Measurements from ENCODE around the gene ZAP70.
"Not testable (repeated sequence)": the region's sequence is repeated elsewhere in the genome, so short reads cannot be mapped to it uniquely, and the experiment has no call there.

The ZAP70 gene

DNA sequence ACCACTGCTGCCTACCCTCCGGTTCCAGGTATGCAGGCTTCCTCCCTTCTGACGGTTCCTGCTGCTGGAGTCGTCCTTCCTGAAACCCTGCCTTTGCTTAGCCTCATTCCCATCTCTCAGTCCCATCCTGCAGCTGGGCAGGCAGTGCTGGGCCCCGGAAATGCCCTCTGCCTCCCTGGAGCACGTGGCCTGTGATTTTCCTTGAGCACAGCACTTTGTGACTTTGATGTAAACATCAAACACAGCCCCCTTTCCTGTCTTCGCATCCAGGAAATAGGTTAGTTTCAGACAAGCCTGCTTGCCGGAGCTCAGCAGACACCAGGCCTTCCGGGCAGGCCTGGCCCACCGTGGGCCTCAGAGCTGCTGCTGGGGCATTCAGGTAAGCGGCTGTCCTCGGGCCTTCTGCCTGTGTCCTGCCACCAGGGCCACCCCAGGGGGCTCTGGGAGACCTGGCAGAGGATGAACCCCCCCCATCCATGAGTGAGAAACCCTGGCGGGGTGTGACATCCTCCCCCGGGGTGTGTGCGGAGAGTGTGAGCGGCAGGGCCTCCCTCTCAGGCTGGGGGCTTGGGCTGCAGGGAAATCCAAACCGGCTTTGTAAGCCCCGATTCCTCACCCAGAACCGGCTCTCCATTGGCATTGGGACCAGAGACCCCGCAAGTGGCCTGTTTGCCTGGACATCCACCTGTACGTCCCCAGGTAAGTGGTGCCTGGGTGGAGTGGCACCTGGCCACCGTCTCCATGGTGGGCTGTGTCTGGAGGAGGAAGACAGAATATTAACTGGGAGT lies at the start of gene ZAP70:
Gene ZAP70 (plus strand): TSS at position 281 of the 788 bp plus-strand sequence. CDS start 10,461 bp downstream, outside the sequence.
- Histone ChIP-seq H3K4me1 (ENCODE audit: control insufficient read depth, insufficient read depth, low read length) (no peaks in the 10 kb centered on the region), H3K4me3 (ENCODE audit: low read length) (no peak within 1 kb of the TSS), H3K9me3 (ENCODE audit: control insufficient read depth, low read length) (no peaks in the 10 kb centered on the region), H3K9ac (ENCODE audit: low read length) (no peak within 1 kb of the TSS), H3K36me3 (ENCODE audit: control insufficient read depth, insufficient read depth, low read length) (no peaks in the 10 kb centered on the region), H3K27me3 (ENCODE audit: control insufficient read depth, insufficient read depth, low read length) (peaks cover 4% of the 10 kb centered on the region)

DNA sequence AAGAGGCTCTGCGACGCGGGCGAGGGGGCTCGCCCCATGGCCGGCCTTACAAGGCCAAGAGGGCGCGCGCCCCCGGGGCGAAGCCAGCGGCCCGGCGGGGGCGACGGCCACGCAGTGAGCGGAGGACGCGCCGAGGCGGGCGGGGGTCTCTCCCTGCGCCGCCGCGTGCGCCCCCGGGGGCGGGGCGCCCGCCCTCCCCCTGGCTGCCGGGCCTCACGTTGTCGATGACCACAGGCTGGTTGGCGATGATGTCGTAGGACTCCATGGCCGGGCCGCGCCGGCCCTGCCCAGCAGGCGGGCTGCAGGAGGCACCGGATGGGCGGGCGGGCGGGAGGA lies 49.8 kb upstream of the ZAP70 start:
- Histone ChIP-seq H3K27me3 (ENCODE audit: control insufficient read depth, insufficient read depth, low read length) (no peaks in the 10 kb centered on the region), H3K4me3 (ENCODE audit: low read length) (peak overlapping the region; percentile 28), H3K9me3 (ENCODE audit: control insufficient read depth, low read length) (no peaks in the 10 kb centered on the region), H3K9ac (ENCODE audit: low read length) (peak overlapping the region; percentile 82), H3K4me1 (ENCODE audit: control insufficient read depth, insufficient read depth, low read length) (peaks cover 15% of the 10 kb centered on the region), H3K36me3 (ENCODE audit: control insufficient read depth, insufficient read depth, low read length) (no peaks in the 10 kb centered on the region)

DNA sequence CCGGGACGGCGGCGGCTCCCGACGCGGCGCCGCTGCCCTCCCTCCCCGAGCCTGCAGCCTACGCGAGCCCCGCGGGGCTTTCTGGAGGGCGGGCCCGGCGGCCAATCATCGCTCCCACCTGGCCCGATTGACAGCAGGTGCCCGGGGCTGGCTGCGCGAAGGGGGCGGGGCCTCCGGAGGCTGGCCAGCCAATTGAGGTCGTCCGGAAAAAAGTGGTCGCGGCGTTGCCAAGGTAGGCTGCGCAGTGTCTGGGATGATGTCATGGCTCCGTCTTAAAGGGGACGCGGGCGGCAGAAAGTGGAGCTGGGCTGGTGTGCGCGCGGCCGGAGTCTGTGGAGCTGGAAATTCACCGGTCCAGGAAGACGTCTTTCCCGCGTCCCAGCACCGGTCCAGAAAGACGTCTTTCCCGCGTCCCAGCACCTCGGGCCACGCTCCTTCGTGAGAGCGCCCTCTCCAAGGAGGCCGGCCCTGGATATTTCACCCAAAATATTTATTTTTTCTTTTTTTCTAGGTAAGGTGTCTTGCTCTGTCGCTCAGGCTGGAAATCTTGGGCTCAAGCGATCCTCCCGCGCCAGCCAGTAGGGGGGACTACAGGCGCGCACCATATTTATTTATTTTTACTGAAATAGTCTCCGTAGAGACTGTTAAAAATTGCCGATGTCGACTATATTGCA lies 49.3 kb upstream of the ZAP70 start, which contains the start of gene ACTR1B:
Gene ACTR1B (minus strand): TSS at position 83 of the 674 bp plus-strand sequence. CDS start 154 bp downstream, outside the sequence.
- Histone ChIP-seq H3K9ac (ENCODE audit: low read length) (peak within 1 kb of the TSS; percentile 88), H3K4me1 (ENCODE audit: control insufficient read depth, insufficient read depth, low read length) (peaks cover 15% of the 10 kb centered on the region), H3K4me3 (ENCODE audit: low read length) (peak within 1 kb of the TSS; percentile 32), H3K36me3 (ENCODE audit: control insufficient read depth, insufficient read depth, low read length) (no peaks in the 10 kb centered on the region), H3K27me3 (ENCODE audit: control insufficient read depth, insufficient read depth, low read length) (no peaks in the 10 kb centered on the region), H3K9me3 (ENCODE audit: control insufficient read depth, low read length) (no peaks in the 10 kb centered on the region)

DNA sequence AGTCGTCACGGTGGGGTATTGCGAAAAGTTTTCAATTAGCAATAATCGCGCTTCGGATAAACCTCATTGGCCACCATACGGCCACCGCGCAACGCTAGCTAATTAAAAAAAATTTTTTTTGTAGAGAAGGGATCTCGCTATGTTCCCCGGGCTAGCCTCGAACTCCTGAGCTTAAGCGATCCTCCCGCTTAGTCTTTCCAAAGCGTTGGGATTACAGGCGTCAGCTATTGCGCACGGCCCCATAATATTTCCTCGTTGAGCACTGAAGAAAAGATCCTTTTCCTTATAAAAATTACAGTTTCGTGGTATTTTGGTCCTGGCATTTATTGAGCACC lies 48.8 kb upstream of the ZAP70 start:
- Histone ChIP-seq H3K36me3 (ENCODE audit: control insufficient read depth, insufficient read depth, low read length) (no peaks in the 10 kb centered on the region), H3K27me3 (ENCODE audit: control insufficient read depth, insufficient read depth, low read length) (no peaks in the 10 kb centered on the region), H3K9me3 (ENCODE audit: control insufficient read depth, low read length) (no peaks in the 10 kb centered on the region), H3K9ac (ENCODE audit: low read length) (peak overlapping the region; percentile 88), H3K4me1 (ENCODE audit: control insufficient read depth, insufficient read depth, low read length) (peaks cover 15% of the 10 kb centered on the region), H3K4me3 (ENCODE audit: low read length) (peak overlapping the region; percentile 32)

DNA sequence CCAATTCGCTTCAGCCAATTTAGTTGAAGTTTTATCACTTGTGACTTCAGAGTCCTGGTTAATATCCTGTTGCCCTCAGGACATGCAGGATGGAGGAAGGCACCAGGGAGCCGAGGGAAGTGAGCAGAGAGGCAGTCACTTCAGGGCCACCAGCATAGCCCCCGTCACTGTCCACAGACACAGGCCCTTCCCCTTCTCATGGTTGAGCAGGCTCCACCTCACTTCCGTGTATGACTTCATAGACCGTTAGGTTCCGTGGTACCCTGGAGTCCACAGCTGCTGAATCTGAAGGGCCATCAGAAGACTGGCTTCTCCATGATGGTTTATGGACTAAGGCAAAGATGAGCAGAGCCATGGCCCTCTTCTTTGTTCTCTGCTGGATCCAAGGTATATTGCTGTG lies 43.9 kb upstream of the ZAP70 start, which contains the start of gene C2orf92:
Gene C2orf92 (plus strand): TSS at position 266 of the 400 bp plus-strand sequence. CDS start 76 bp downstream, at position 342.
- no peaks in the 10 kb centered on the region for H3K9me3 ChIP-seq (ENCODE audit: control insufficient read depth, low read length)
- no peaks in the 10 kb centered on the region for H3K27me3 ChIP-seq (ENCODE audit: control insufficient read depth, insufficient read depth, low read length)
- H3K36me3 ChIP-seq (ENCODE audit: control insufficient read depth, insufficient read depth, low read length): no peaks in the 10 kb centered on the region
- H3K9ac ChIP-seq (ENCODE audit: low read length): no peak within 1 kb of the TSS
- H3K4me3 ChIP-seq (ENCODE audit: low read length): no peak within 1 kb of the TSS
- H3K4me1 ChIP-seq (ENCODE audit: control insufficient read depth, insufficient read depth, low read length): no peaks in the 10 kb centered on the region

DNA sequence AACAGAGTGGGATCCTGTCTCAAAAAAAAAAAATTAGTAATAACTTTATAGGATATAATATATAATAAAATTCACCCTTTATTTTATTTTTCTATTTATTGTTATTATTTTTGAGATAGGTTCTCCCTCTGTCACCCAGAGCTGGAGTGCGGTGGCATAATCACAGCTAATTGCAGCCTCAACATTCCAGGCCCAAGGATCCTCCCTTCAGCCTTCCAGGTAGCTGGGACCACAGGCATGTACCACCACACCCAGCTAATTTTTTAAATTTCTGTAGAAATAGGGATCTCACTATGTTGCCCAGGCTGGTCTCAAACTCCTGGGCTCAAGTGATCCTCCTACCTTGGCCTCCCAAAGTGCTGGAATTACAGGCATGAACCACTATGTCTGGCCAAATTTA lies 42.9 kb upstream of the ZAP70 start:
- Histone ChIP-seq H3K27me3 (ENCODE audit: control insufficient read depth, insufficient read depth, low read length) (no peaks in the 10 kb centered on the region), H3K9me3 (ENCODE audit: control insufficient read depth, low read length) (no peaks in the 10 kb centered on the region), H3K4me1 (ENCODE audit: control insufficient read depth, insufficient read depth, low read length) (no peaks in the 10 kb centered on the region), H3K9ac (ENCODE audit: low read length) (no peak overlapping the region), H3K4me3 (ENCODE audit: low read length) (no peak overlapping the region), H3K36me3 (ENCODE audit: control insufficient read depth, insufficient read depth, low read length) (no peaks in the 10 kb centered on the region)

DNA sequence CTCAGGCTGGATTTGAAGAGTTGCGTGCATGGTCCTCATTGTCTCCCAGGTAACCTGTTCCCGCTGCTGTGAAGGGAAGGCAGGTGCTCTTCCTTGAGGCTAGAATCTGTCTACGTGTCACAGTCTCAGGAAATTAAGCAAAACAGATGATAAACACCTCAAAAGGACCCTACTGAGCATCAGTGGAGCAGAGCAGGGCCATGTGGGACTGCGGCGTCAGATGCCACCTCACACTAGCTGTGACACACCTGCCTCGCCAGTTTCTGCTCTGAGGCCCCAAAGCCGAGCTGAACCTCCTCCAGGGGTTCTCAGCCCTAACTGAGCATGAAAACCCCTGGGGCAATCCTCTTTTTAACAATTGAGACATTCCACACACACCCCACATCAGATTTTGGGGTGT lies 41.9 kb upstream of the ZAP70 start:
- Histone ChIP-seq H3K27me3 (ENCODE audit: control insufficient read depth, insufficient read depth, low read length) (no peaks in the 10 kb centered on the region), H3K4me1 (ENCODE audit: control insufficient read depth, insufficient read depth, low read length) (no peaks in the 10 kb centered on the region), H3K9ac (ENCODE audit: low read length) (no peak overlapping the region), H3K9me3 (ENCODE audit: control insufficient read depth, low read length) (no peaks in the 10 kb centered on the region), H3K36me3 (ENCODE audit: control insufficient read depth, insufficient read depth, low read length) (no peaks in the 10 kb centered on the region), H3K4me3 (ENCODE audit: low read length) (no peak overlapping the region)

DNA sequence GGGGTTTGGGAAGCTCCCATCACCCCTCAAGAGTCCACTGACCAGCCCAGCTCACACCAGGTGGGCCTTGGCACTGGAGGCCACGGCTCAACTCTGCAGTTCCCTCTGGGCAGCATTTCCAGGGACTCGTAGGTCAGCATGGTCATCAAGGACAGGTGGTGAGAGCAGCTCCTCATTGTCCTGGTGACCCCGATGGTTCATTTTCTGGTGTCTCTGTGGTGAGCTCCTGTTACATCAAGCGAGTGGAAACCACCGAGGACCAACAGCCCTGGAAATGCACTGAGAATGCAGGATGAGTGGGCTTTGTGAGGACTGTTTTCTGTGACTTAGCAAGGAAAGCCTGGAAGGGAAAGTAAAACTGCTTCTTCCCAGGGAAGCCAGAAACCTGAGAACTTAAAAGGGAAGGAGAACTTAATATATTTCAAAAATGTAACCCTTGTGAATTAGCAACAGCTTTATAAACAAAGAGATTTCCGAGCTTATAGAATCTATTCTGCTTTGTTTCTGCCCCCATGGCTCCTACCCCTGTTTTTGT lies 40.7 kb upstream of the ZAP70 start:
- not testable (repeated sequence) for H3K27me3 ChIP-seq (ENCODE audit: control insufficient read depth, insufficient read depth, low read length); H3K36me3 ChIP-seq (ENCODE audit: control insufficient read depth, insufficient read depth, low read length); H3K9ac ChIP-seq (ENCODE audit: low read length); H3K9me3 ChIP-seq (ENCODE audit: control insufficient read depth, low read length); H3K4me3 ChIP-seq (ENCODE audit: low read length); H3K4me1 ChIP-seq (ENCODE audit: control insufficient read depth, insufficient read depth, low read length)

DNA sequence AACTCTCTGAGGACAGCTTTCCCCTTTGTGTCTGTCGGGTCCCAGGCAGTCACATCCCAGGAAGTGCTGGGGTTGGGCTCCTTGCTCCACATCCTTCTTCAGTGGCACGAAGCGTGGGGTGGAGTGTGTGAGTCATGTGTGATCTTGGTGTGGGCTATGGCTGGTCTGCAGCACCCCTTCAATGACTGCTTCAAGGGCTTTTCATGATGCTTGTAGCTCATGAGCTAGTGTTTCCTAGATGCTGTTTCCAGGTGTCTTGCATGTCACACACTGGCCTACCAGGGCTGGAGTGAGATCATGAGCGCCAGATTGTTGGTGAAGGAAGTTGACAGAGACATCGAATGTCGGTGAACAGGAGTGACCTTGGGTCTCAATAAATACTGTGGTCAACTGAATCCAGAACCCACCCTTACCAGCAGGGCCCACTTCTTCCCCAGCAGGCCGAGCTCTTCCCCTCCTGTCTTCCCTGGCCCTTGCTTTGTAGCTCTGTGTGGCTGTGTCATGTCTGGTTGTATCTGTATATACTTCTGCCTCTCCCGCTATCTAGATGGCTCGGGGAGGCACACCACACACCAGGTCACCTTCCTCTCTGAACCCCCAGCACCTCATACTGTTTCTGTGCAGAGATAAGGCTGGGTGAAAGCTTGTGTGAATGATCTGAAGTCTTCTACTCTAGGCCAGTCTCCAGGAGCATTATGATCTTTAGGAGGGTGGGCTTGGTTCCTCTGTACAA lies 40.0 kb upstream of the ZAP70 start:
- no peaks in the 10 kb centered on the region for H3K36me3 ChIP-seq (ENCODE audit: control insufficient read depth, insufficient read depth, low read length)
- no peak overlapping the region for H3K4me3 ChIP-seq (ENCODE audit: low read length)
- H3K9ac ChIP-seq (ENCODE audit: low read length): no peak overlapping the region
- no peaks in the 10 kb centered on the region for H3K9me3 ChIP-seq (ENCODE audit: control insufficient read depth, low read length)
- H3K4me1 ChIP-seq (ENCODE audit: control insufficient read depth, insufficient read depth, low read length): no peaks in the 10 kb centered on the region
- H3K27me3 ChIP-seq (ENCODE audit: control insufficient read depth, insufficient read depth, low read length): no peaks in the 10 kb centered on the region

DNA sequence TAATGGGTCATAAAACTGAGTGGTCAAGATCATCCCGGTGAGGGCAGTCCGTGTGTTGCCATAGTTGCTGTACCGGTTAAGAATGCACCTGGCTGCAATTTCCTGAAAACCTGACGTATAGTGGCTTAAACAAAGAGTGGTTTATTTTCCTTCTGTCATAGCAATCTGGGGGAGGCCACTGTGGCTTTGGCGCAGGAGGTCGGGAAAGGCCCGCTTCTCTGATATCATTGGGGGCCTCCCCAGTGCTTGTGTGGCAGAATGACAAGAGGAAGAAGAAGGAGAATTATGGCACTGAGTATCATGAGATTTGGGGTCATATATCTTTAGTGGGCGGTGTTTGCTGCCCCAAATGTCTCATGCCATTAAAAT lies 39.5 kb upstream of the ZAP70 start:
- Histone ChIP-seq H3K4me1 (ENCODE audit: control insufficient read depth, insufficient read depth, low read length) (no peaks in the 10 kb centered on the region), H3K4me3 (ENCODE audit: low read length) (no peak overlapping the region), H3K27me3 (ENCODE audit: control insufficient read depth, insufficient read depth, low read length) (no peaks in the 10 kb centered on the region), H3K9me3 (ENCODE audit: control insufficient read depth, low read length) (no peaks in the 10 kb centered on the region), H3K9ac (ENCODE audit: low read length) (no peak overlapping the region), H3K36me3 (ENCODE audit: control insufficient read depth, insufficient read depth, low read length) (no peaks in the 10 kb centered on the region)

DNA sequence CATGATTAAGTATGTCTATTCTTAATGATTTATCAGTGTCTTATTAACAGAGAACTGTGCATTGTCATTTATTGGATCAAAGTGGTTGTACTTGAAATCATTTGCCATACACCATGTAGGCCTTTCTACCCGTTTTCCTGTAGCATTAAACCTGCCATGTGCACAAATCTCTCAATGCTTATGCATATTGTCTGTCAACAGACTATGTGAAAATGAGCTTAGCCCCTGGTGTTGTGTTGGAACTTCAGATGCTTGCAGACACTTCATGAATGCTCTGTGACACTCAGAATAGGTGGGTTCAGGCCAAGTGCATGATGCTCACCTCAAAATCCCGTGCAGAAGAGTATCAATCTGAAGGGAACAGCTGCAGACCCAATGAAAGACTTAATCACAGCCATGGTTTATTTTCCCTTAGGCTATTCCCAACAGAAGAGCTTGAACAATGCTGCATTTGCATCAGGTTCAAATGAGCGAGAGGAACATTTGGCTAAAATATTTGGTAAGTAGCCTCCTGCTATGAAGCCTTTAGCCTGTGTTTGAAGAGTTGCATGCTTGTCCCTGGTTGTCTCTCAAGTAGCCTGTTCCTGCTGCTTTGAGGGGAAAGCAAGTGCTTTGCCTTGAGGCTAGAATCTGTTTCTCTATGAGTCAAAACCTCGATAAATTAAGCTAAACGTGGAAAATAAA lies 37.8 kb upstream of the ZAP70 start:
- H3K4me1 ChIP-seq (ENCODE audit: control insufficient read depth, insufficient read depth, low read length): no peaks in the 10 kb centered on the region
- no peak overlapping the region for H3K9ac ChIP-seq (ENCODE audit: low read length)
- H3K9me3 ChIP-seq (ENCODE audit: control insufficient read depth, low read length): no peaks in the 10 kb centered on the region
- no peaks in the 10 kb centered on the region for H3K27me3 ChIP-seq (ENCODE audit: control insufficient read depth, insufficient read depth, low read length)
- no peak overlapping the region for H3K4me3 ChIP-seq (ENCODE audit: low read length)
- H3K36me3 ChIP-seq (ENCODE audit: control insufficient read depth, insufficient read depth, low read length): no peaks in the 10 kb centered on the region

All from mucosa of stomach (tissue), 1 donor.